HG02973 (cell line): ENCODE results near the gene SHROOM3.

Experiments
- ATAC-seq: cut with Tn5 transposase; IDR thresholded peaks from one replicate; pipeline ENCODE4 v1.9.1; 2021; ENCODE audit warnings: moderate library complexity; ENCODE audit not compliant: unreplicated experiment

SHROOM3 gene

DNA sequence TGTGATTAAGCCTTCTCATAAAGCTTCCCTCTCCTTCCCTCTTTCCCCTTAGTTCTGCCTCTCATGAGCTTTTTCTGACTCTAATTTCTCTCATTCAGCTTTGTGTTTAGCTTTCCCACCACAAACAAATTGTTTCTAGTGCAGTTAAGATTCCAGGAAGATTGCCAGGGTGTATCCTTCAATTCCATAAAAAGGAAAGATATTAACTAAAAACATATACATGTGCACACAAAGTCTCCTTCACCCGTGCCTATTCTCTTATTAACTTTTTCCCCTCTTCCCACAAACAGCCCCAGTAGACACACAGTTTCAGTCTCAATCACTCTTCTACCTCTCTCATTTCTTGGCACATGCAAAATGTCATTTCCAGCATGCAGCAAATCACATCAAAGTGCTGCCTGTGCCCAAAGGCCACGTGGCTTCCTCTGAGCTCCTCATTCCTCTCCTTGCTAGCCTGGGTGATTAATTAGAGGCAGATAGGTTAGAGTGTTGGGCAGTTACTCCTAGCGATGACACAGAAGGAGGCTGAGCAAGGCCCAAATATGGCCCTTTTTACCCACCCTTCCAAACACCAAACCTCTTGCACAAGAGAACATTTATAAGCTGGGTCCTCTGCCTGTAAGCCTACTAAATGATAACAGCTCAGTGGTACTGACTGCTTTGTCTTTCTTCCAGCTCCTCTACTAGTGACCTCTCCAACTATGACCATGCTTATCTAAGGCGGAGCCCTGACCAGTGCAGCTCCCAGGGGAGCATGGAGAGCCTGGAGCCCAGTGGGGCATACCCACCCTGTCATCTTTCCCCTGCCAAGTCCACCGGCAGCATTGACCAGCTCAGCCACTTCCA lies 303.3 kb downstream of the SHROOM3 start:
- no peak for ATAC-seq

- no peak for ATAC-seq
These were observed 305.2 kb downstream of the SHROOM3 start for GRCh38 chr4:76740192-76740591.

- ATAC-seq: no peak
These were observed 306.0 kb downstream of the SHROOM3 start for GRCh38 chr4:76740866-76741662.

- ATAC-seq: no peak
These were observed 306.6 kb downstream of the SHROOM3 start for GRCh38 chr4:76741663-76742020.

GRCh38 chr4:76744241-76744921 lies 309.4 kb downstream of the SHROOM3 start:
- ATAC-seq: no peak

- ATAC-seq: no peak
These were observed 310.2 kb downstream of the SHROOM3 start for GRCh38 chr4:76745240-76745639.

DNA sequence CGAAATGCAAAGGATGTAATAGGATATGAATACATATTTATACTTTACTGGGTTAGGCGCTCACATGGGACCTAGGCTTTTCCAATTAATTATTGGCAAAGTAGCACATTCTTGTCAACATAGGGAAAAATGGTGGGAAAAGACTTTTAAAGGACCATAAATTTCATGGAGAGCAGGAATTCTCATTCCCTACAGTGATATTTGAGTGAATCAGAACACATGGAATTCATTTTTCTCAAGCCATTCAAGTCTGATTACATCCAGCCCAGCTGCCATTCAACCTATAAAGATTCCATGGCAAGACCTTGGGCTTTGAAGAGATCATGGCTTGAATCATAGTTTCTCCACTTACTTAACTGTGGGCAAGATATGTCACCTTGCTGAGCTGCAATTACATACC lies 312.5 kb downstream of the SHROOM3 start:
- no peak for ATAC-seq

- no peak for ATAC-seq
These were observed 313.6 kb downstream of the SHROOM3 start for GRCh38 chr4:76748649-76749048.

GRCh38 chr4:76749355-76749754 lies 314.3 kb downstream of the SHROOM3 start:
- ATAC-seq: no peak

GRCh38 chr4:76750716-76751115 lies 315.7 kb downstream of the SHROOM3 start:
- no peak for ATAC-seq

DNA sequence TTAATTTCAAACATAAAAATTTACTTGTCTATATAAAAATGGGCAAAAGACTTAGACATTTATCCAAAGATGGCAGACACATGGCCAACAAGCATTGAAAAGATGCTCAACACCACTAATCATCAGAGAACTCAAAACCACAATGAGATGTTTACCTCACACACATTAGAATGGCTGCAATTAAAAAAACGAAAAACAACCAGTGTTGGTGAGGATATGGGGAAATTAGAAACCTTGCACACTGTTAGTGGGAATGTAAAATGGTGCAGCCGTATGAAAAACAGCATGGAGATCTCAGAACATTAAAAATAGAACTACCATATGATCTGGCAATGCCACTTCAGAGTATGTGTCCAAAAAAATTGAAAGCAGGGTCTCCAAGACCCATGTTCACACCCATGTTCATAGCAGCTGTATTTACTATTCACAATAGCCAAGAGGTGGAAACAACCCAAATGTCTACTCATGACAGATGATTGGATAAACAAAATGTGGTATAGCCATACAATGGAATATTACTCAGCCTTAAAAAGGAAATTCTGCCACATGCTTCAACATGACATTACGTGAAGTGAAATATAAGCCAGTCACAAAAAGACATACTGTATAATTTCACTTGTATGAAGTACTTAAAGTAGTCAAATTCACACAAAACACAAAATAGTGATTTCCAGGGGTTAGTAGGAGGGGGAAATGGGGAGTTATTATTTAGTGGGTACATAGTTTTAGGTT lies 316.7 kb downstream of the SHROOM3 start:
- ATAC-seq: no peak

- no peak for ATAC-seq
These were observed 318.0 kb downstream of the SHROOM3 start for GRCh38 chr4:76752861-76753501.

- ATAC-seq: no peak
These were observed 318.8 kb downstream of the SHROOM3 start for GRCh38 chr4:76753814-76754213.

- no peak for ATAC-seq
These were observed 319.4 kb downstream of the SHROOM3 start for GRCh38 chr4:76754439-76754838.

DNA sequence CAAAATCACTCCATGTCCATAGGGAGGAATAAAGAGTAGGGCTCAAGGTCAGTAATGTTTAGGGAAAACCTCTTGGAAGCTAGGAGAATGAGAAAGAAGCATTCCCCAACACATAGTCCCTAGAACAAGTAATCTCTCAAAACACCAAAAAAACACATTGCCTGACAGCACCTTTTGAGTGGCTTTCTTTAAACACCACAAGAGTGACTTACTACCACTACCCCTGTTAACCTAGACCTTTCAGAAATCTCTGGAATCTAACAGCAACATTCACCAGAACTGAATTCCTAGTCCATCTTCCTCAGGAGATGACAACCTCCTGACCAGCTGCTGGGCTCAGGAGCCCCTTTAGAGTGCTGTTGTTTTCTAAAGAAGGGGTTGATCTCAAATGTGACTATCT lies 320.7 kb downstream of the SHROOM3 start:
- ATAC-seq: no peak

- no peak for ATAC-seq
These were observed 321.4 kb downstream of the SHROOM3 start for GRCh38 chr4:76756416-76756815.

DNA sequence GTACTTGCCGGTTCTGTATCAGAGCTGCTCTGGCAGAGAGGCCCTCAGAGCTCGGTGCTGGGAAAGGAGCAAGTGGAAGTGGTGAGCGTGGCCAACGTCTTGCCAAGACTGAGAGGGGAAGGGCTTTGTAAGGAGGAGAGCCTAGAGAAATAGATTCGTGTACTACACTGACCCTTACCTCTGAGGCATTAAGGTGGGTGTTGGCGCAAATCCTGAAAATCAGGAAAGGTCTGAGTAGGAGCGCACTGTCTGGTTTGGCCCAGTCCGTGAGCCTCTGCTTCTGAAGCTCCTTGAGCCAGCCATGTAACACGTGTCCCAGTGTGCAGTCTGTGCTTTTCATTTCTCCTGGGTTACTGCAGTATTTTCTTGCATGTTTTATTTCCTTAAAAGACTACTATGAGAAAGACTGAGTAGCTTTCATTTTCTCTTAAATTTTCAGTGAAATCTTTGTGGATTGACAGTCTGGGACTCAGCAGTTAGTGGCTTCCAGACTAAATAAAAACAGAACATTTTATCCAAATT lies 322.4 kb downstream of the SHROOM3 start:
- no peak for ATAC-seq

DNA sequence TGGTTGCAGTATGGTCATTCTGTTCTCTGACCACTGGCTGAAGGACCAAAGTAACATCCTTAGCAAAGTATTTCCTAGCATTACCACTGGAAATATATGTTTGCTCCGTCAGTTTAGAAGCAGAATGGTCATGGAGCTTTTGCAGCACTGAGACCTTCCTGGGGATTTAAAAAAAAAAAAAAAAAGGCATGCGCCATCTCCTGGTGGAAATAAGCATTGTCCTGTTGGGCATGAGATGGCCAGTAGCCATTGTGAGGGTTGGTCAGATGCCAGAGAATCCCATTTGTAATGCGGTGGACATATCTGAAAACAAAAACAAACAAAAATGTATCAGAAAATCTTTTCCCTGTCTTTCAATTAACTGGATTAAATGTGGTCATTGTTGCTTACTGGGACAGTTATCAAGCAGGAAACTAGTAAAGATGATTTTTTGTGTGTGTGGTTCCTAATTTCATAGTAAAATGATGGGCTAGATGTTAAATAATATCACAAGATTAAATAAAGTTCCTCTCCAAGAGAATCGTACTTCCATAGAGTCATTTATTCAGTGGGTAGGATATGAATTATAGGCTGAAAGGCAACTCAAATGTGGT lies 323.4 kb downstream of the SHROOM3 start:
- no peak for ATAC-seq

- peak; percentile 51 for ATAC-seq
These were observed 324.0 kb downstream of the SHROOM3 start for GRCh38 chr4:76758996-76759395.

- no peak for ATAC-seq
These were observed 325.2 kb downstream of the SHROOM3 start for GRCh38 chr4:76760193-76760592.
